Measurements from ENCODE around the gene KAT6B. TPM values are rescaled to one million over a fixed set of nuclear protein-coding genes. Genes with fewer than 3 reads are reported as not detected.
"Not testable (repeated sequence)": the region's sequence is repeated elsewhere in the genome, so short reads cannot be mapped to it uniquely, and the experiment has no call there.

Gene KAT6B
- total RNA-seq = 57.3 TPM

DNA sequence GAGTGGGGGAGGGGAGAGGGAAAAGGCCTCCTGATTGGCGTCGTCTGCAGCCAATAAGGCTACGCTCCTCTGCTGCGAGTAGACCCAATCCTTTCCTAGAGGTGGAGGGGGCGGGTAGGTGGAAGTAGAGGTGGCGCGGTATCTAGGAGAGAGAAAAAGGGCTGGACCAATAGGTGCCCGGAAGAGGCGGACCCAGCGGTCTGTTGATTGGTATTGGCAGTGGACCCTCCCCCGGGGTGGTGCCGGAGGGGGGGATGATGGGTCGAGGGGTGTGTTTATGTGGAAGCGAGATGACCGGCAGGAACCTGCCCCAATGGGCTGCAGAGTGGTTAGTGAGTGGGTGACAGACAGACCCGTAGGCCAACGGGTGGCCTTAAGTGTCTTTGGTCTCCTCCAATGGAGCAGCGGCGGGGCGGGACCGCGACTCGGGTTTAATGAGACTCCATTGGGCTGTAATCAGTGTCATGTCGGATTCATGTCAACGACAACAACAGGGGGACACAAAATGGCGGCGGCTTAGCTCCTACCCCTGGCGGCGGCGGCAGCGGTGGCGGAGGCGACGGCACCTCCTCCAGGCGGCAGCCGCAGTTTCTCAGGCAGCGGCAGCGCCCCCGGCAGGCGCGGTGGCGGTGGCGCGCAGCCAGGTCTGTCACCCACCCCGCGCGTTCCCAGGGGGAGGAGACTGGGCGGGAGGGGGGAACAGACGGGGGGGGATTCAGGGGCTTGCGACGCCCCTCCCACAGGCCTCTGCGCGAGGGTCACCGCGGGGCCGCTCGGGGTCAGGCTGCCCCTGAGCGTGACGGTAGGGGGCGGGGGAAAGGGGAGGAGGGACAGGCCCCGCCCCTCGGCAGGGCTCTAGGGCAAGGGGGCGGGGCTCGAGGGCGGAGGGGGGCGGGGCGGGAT lies at the start of gene KAT6B:
Gene KAT6B (plus strand): TSS at position 459 of the 903 bp plus-strand sequence. CDS start 16,258 bp downstream, outside the sequence.
- ATAC-seq (peak; percentile 97), DNase-seq (ENCODE audit: low spot score) (peak; percentile 100)
- intact Hi-C loops (cut with DNase I) = no loop called here

DNA sequence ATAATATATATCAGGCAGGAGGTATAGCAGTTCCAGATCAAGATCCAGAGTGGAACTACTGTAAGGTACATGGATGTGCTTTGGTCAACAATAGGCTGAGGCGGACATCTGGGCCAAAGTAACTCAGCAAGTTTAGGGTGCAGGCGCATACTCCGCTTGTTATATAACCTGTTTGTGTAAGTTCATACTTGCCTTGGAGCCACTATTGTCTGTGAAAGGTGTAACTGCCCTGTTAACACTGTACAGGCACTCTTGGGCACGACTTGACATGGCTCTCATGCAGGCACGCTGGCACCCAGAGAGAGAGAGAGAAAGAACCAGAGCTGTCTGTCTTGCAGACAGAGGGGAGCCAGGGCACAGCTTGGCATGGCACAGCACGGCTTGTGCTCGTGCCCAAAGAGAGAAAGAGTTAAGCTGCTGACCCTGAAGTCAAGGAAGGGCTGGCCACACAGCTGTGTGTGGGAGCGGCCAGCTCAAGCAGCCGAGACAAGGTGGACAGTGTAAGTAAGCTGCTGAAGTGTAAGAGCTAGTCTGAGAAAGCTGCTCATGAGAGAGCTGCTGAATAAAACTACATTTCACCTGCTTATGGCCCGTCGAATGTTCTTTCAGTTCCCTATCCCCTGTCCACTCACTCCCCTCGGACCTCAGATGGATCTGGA lies 47.8 kb upstream of the KAT6B start:
- ATAC-seq (peak; percentile 58), DNase-seq (ENCODE audit: low spot score) (no peak)
- intact Hi-C loops (cut with DNase I) = no loop called here

DNA sequence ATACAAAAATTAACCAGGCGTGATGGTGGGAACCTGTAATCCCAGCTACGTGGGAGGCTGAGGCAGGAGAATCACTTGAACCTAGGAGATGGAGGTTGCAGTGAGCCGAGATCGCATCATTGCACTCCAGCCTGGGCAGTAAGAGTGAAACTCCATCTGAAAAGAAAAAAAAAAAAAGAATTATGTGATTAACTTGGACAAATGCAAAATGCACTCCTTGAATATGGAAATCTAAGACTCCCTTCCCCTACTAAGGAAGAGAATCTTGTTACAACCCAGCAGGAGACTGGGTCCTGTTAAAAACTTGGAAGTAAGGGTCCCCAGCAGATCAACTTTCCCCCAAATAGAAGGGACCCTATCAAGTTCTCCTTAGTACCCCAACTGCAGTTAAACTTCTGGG lies 44.5 kb upstream of the KAT6B start:
- DNase-seq (ENCODE audit: low spot score); intact Hi-C loops (cut with DNase I); ATAC-seq: not testable (repeated sequence)

- DNase-seq (ENCODE audit: low spot score) (no peak), ATAC-seq (no peak)
- intact Hi-C loops (cut with DNase I) = no loop called here
Observed at GRCh38 chr10:74784462-74784861, 41.9 kb upstream of the KAT6B start.

GRCh38 chr10:74786126-74786525 lies 40.3 kb upstream of the KAT6B start:
- no peak for ATAC-seq
- DNase-seq (ENCODE audit: low spot score) = no peak
- intact Hi-C loops (cut with DNase I) = no loop called here

GRCh38 chr10:74787457-74787856 lies 38.9 kb upstream of the KAT6B start:
- ATAC-seq (no peak), DNase-seq (ENCODE audit: low spot score) (no peak)
- intact Hi-C loops (cut with DNase I) = no loop called here

DNA sequence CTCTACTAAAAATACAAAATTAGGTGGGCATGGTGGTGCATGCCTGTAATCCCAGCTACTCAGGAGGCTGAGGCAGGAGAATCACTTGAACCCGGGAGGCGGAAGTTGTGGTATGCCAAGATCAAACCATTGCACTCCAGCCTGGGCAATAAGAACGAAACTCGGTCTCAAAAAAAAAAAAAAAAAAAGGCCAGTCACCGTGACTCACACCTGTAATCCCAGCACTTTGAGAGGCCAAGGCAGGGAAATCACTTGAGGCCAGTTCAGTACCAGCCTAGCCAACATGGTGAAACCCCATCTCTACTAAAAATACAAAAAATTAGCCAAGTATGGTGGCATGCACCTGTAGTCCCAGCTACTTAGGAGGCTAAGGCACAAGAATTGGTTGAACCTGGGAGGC lies 34.4 kb upstream of the KAT6B start:
- DNase-seq (ENCODE audit: low spot score); intact Hi-C loops (cut with DNase I); ATAC-seq: not testable (repeated sequence)

DNA sequence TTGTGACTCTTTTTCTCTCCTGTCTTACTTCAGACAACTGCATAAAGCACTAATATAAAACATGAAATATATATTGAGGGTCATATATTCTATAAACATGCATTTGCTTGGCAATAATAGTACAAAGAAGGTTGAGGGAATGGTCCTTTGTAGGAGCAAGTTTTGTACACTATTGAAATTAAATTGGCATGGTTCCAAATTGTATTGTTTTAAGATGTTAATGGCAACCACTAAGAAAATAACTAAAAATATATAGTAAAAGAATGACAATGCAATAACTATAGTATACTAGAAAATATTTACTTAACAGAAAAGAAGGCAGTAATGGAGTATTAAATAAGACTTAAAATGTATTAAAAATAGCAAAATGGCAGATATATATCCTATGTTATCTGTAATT lies 33.7 kb upstream of the KAT6B start:
- DNase-seq (ENCODE audit: low spot score) = no peak
- intact Hi-C loops (cut with DNase I) = no loop called here

GRCh38 chr10:74793240-74793639 lies 33.2 kb upstream of the KAT6B start:
- intact Hi-C loops (cut with DNase I); DNase-seq (ENCODE audit: low spot score); ATAC-seq: not testable (repeated sequence)

More for the DNA sequence above, 33.7 kb upstream of the KAT6B start:
- no peak for ATAC-seq

- no peak for ATAC-seq
Observed at GRCh38 chr10:74794531-74794930, 31.9 kb upstream of the KAT6B start.

DNA sequence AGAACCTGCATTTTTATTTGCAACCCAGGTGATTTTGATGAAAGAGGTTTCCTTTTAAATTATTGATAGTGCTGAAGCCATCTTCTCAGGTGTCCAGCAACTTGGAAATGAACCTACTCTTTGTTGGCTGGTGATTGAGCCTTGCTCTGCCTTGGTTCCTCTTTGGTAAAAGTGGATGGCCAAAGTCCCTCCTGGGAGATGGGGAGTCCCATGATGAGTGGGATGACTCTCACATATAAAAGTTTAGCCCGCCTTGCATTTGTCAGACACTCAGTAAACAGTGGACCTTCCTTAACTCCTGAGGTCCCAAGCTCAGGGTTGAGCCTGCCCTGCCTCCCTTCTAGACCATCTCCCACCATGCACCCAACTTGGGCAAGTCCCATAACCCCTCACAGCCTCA lies 28.9 kb upstream of the KAT6B start:
- ATAC-seq (no peak), DNase-seq (ENCODE audit: low spot score) (no peak)
- intact Hi-C loops (cut with DNase I) = no loop called here

More at GRCh38 chr10:74794531-74794930, 31.9 kb upstream of the KAT6B start:
- intact Hi-C loops (cut with DNase I) = no loop called here
- DNase-seq (ENCODE audit: low spot score) = no peak

- ATAC-seq (no peak), DNase-seq (ENCODE audit: low spot score) (no peak)
- intact Hi-C loops (cut with DNase I) = no loop called here
Observed at GRCh38 chr10:74799721-74800221, 26.6 kb upstream of the KAT6B start.

GRCh38 chr10:74801447-74801846 lies 25.0 kb upstream of the KAT6B start:
- ATAC-seq (no peak), DNase-seq (ENCODE audit: low spot score) (no peak)
- intact Hi-C loops (cut with DNase I) = no loop called here

DNA sequence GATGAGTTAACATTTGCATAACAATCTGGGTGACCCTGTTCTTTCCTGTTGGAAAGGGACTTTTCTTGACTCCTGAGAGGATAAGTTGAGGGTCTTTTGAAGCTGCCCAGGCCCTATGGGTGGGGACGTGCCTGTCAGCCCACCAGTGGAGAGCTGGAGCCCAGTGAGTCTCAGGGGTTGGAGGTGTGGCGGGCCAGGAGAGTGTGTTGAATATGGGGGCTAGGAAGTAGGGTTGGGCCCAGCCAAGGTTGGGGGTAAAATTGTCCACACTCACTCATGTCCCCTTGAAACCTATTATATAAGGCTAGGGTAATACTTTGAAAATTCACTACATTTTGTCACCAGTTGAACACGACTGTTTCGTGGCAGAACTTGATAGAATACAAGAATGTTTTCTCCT lies 17.9 kb upstream of the KAT6B start:
- intact Hi-C loops (cut with DNase I) = no loop called here

DNA sequence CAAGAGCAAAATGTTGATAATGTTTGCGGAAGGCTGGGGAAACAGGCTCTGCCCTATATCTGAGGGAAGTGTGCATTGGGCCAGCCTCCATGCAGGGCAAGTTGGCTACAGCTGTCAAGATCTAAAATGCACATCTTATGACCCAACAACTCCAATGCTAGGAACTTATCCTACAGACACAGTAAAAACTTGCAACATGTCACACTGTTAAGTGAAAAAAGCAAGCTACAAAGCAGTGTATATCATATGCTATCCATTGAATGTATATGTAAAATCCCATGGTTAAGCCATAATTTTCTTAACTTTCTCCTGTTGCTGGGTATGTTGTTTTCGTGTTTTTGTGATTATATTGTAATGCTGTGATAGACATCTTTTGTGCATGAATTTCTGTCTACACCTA lies 16.3 kb upstream of the KAT6B start:
- intact Hi-C loops (cut with DNase I) = no loop called here
- ATAC-seq (no peak), DNase-seq (ENCODE audit: low spot score) (no peak)

More for the DNA sequence above, 17.9 kb upstream of the KAT6B start:
- DNase-seq (ENCODE audit: low spot score) = no peak
- ATAC-seq = no peak

DNA sequence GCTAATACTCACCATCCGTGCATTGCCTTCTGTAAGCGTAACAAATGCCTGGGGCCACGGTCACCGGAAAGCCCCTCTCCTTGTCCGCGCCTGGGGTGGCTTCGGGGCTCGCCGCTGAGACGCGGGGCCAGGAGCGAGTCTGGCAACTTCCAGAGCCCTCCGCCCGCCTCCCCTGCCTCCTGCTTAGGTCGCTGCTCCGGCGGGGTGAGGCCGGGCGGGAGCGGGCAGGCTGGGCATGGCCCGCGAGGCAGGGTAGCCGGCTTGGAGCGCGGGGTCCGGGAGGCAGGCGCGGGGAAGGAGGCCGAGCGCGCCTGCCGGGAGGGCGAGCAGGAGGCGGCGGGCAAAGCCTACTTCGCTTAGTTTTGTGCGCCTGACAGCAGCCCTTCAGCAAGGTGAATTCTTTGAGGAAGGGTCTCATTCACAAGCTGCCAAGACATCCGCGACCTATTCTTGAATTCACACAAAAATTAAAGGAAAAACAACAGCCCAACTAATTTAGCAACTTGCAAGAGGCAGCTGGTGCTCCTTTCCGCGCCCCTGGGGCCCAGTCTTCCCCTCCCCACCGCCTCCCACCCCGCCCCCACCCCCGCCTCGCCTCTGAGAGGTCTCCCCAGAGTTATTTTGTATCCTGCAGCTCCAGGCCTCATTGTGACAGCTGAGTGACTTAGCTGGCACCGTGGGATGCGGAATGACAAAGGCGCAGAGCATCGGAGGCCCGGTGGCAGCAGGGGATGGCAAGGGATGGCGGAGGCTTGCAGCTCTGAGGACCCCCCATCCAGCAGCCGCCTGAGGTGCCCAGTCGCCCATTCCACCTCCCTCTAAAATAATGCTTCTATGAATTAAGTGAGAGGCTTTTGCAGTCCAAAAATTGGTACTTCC lies 12.8 kb upstream of the KAT6B start:
- no peak for DNase-seq (ENCODE audit: low spot score)
- no peak for ATAC-seq
- intact Hi-C loops (cut with DNase I) = no loop called here

DNA sequence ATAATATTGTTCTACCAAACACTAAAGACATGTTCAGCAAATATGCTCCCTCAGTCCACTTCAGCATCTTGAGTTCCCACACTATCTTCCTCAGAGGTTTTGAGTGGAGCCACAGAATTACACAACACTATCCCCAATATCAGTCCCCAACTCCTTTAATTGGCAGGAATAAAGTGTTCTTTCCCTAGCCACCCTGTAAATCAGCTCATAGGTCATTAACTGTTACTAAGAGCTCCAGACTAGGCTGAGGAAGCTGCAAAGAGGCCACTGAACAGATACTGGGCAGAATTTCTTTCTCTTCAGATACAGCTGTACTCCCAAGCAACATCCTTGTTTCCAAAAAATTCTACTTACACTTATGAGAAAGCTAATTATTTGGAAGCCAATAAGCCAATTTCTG lies 11.6 kb upstream of the KAT6B start:
- peak; percentile 58 for ATAC-seq

DNA sequence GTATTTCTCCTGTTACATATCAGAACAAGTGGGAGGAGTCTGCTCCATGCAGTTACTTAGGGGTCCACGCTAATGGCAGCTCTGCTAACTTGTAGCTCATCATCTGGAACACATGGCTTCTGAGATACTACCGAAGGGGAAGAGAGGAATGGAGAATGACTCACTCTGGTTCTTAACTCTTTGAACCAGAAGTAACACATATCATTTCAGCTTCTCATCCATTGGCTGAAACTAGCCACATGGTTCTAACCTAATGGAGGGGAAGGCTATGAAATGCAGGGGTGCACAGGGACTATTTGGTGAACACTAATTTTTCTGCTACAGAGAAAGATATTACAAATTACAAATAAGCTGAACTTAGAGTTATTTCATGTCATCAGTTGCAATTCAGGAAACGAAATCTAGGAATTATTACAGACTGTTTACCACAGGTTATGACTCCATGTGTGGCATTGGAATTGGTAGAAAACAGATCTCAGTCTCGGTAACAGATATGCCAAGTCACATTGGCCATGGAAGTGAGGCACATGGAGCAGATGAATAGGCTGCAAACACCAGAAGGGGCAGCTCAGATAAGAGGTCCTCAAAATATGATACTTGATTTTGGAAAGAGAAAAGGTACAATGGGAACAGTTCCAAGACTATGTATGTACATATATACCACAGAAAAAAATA lies 9.4 kb upstream of the KAT6B start:
- intact Hi-C loops (cut with DNase I) = no loop called here
- no peak for ATAC-seq
- no peak for DNase-seq (ENCODE audit: low spot score)

More for the DNA sequence above, 11.6 kb upstream of the KAT6B start:
- DNase-seq (ENCODE audit: low spot score) = no peak
- intact Hi-C loops (cut with DNase I) = no loop called here

Measured in sciatic nerve (tissue), 2 donors.